SK-N-MC (cell line): Measurements from ENCODE around the gene CTCF.

Experiments
- EZH2 ChIP-seq: fragments of 200-600 bp; sonication (generic); IDR thresholded peaks from one replicate; pipeline ENCODE4 v1.6.1; 2017; ENCODE audit warnings: antibody characterized with exemption
- FOXP2 ChIP-seq: optimal IDR thresholded peaks from 2 replicates; pipeline ENCODE3; 2011; ENCODE audit warnings: mild to moderate bottlenecking, moderate library complexity; ENCODE audit not compliant: insufficient read depth; ENCODE audit errors: extremely low read length, control extremely low read depth
- POLR2AphosphoS5 ChIP-seq: IDR thresholded peaks from 2 replicates; pipeline ENCODE4 v1.6.1; 2012; ENCODE audit warnings: mild to moderate bottlenecking, low read depth, low read length, borderline replicate concordance

GRCh38 chr16:67663877-67664222 lies 101.5 kb downstream of the CTCF start:
- TF ChIP-seq POLR2AphosphoS5 (no peak), EZH2 (no peak), FOXP2 (no peak)
